MM.1S (cell line): ENCODE data around the gene ZNF526.
A peak's percentile ranks its signal among the peaks of the same experiment; 100 is the strongest.
"Not testable (repeated sequence)": the region's sequence is repeated elsewhere in the genome, so short reads cannot be mapped to it uniquely, and the experiment has no call there.

Experiments used
- DNase-seq: peaks from one replicate; pipeline ENCODE4 v3.0.0-alpha.2; 2015
- H2AFZ ChIP-seq: fragments of 300-600 bp; sonication (generic); 2 replicates; pipeline ENCODE4 v1.6.0; 2016; ENCODE audit warnings: antibody characterized with exemption, low read length
- H3F3A ChIP-seq: fragments of 300-600 bp; sonication (generic); 2 replicates; pipeline ENCODE4 v1.6.1; 2016; ENCODE audit warnings: mild to moderate bottlenecking, antibody characterized with exemption, low read length, moderate library complexity, mixed read lengths; ENCODE audit not compliant: insufficient read depth
- H3K27ac ChIP-seq: fragments of 300-600 bp; sonication (generic); 2 replicates; pipeline ENCODE4 v1.5.1; 2016; ENCODE audit warnings: mild to moderate bottlenecking, low read length
- H3K27me3 ChIP-seq: fragments of 300-600 bp; sonication (generic); replicated peaks from 2 replicates; pipeline ENCODE4 v1.6.0; 2016; ENCODE audit warnings: low read length; ENCODE audit not compliant: insufficient read depth
- H3K36me3 ChIP-seq: fragments of 300-600 bp; sonication (generic); replicated peaks from 2 replicates; pipeline ENCODE4 v1.6.1; 2016; ENCODE audit warnings: mild to moderate bottlenecking, low read length, mixed read lengths; ENCODE audit not compliant: insufficient read depth
- H3K4me1 ChIP-seq: fragments of 300-600 bp; sonication (generic); 2 replicates; pipeline ENCODE4 v1.6.1; 2016; ENCODE audit warnings: low read length, mixed read lengths
- H3K4me2 ChIP-seq: fragments of 300-600 bp; sonication (generic); 2 replicates; pipeline ENCODE4 v1.6.0; 2016; ENCODE audit warnings: low read depth, low read length
- H3K4me3 ChIP-seq: fragments of 300-600 bp; sonication (generic); 2 replicates; pipeline ENCODE4 v1.5.1; 2016; ENCODE audit warnings: low read length, mixed read lengths
- H3K79me2 ChIP-seq: fragments of 300-600 bp; sonication (generic); 2 replicates; pipeline ENCODE4 v1.6.1; 2016; ENCODE audit warnings: mixed run types, low read length, mixed read lengths
- H3K9ac ChIP-seq: fragments of 300-600 bp; sonication (generic); 2 replicates; pipeline ENCODE4 v1.6.1; 2016; ENCODE audit warnings: low read length, mixed read lengths
- H3K9me2 ChIP-seq: fragments of 300-600 bp; sonication (generic); replicated peaks from 2 replicates; pipeline ENCODE4 v1.6.1; 2016; ENCODE audit warnings: mild to moderate bottlenecking, low read length, mixed read lengths; ENCODE audit not compliant: insufficient read depth
- H3K9me3 ChIP-seq: fragments of 300-600 bp; sonication (generic); replicated peaks from 2 replicates; pipeline ENCODE4 v1.6.1; 2016; ENCODE audit warnings: mild to moderate bottlenecking, low read length, mixed read lengths; ENCODE audit not compliant: insufficient read depth
- H4K20me1 ChIP-seq: fragments of 300-600 bp; sonication (generic); 2 replicates; pipeline ENCODE4 v1.6.1; 2016; ENCODE audit warnings: mild to moderate bottlenecking, low read length, moderate library complexity, mixed read lengths; ENCODE audit not compliant: insufficient read depth
- EZH2 ChIP-seq: fragments of 300-600 bp; sonication (generic); optimal IDR thresholded peaks from 2 replicates; pipeline ENCODE3; 2017; ENCODE audit warnings: low read depth, mild to moderate bottlenecking, antibody characterized with exemption, low read length, mixed read lengths
- EZH2phosphoT487 ChIP-seq: fragments of 300-600 bp; sonication (generic); IDR thresholded peaks from 2 replicates; pipeline ENCODE4 v1.6.1; 2018; ENCODE audit warnings: antibody characterized with exemption, low read length
- TF ChIP-seq, protein P1 (sequence below): fragments of 300-600 bp; sonication (generic); IDR thresholded peaks from 2 replicates; pipeline ENCODE4 v1.5.1; 2016; ENCODE audit warnings: antibody characterized with exemption, low read length, mixed read lengths

The ZNF526 gene

DNA sequence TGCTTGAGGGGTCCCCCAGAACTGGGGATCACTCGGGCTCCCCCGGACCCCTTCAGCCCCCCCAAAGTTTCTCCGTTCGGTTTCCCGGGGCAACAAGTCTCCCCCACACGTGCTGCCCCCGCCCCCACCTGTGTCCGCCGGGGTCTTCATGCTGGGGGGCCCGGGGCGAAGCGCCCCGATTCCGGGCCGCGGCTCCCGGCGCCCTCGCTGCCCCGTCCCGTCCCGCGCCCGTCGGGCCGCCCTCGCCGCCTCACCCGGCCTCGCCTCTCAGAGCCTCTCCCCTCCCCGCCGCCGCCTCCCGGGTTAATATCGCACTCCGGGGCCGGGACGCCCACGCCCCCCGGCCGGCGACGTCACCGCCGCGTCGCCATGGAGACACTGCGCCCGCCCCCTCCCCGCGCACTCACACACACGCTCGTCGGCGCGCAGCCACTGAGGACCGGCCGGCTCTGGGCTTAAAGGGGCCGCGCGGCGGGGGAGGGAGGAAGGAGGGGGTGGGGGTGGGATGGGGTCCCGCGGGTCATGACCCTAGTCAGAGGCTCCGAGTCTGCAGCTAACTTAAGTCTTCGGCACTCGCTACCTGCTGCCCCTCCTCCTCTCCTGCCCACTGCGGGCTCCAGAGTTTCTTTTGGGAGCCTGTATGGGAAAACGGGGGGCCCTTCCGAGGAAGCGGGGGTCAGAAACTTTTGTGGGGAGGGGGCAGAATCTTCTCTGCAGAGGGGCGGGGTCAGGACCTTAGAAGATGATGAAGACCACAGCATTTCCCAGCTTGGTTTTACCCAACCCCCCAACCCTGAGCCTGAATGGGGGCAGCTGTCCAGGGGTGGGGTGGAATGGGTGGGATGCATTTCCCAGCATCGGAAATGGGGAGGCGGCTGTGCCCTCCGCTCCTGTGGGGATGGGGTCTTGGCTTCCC lies 35.0 kb downstream of the ZNF526 start, which contains the start of gene ERF:
ERF (minus strand) TSS at position 279 of the 916 bp plus-strand sequence; CDS start at position 150, 129 bp downstream.
- H3K4me3 ChIP-seq: peak within 1 kb of the TSS; percentile 98
- DNase-seq: peak; percentile 91
- H3K9ac ChIP-seq: peak within 1 kb of the TSS; percentile 96
- H3K4me1 ChIP-seq: 0 out of 2 replicates have a peak, but pooled peaks cover 8% of the 10 kb centered on the region
- H4K20me1 ChIP-seq: no peaks in the 10 kb centered on the region
- peak within 1 kb of the TSS; percentile 92 for H2AFZ ChIP-seq
- no peaks in the 10 kb centered on the region for H3K9me2 ChIP-seq
- TF ChIP-seq, protein P1, sequence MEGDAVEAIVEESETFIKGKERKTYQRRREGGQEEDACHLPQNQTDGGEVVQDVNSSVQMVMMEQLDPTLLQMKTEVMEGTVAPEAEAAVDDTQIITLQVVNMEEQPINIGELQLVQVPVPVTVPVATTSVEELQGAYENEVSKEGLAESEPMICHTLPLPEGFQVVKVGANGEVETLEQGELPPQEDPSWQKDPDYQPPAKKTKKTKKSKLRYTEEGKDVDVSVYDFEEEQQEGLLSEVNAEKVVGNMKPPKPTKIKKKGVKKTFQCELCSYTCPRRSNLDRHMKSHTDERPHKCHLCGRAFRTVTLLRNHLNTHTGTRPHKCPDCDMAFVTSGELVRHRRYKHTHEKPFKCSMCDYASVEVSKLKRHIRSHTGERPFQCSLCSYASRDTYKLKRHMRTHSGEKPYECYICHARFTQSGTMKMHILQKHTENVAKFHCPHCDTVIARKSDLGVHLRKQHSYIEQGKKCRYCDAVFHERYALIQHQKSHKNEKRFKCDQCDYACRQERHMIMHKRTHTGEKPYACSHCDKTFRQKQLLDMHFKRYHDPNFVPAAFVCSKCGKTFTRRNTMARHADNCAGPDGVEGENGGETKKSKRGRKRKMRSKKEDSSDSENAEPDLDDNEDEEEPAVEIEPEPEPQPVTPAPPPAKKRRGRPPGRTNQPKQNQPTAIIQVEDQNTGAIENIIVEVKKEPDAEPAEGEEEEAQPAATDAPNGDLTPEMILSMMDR: no peak
- TF ChIP-seq EZH2: no peak
- no peak for TF ChIP-seq EZH2phosphoT487
- H3K27ac ChIP-seq: peak within 1 kb of the TSS; percentile 80
- H3K79me2 ChIP-seq: peaks cover 29% of the 10 kb centered on the region
- no peaks in the 10 kb centered on the region; the same call in 1 of the 2 replicates for H3F3A ChIP-seq
- peaks cover 13% of the 10 kb centered on the region for H3K27me3 ChIP-seq
- H3K9me3 ChIP-seq: no peaks in the 10 kb centered on the region
- no peaks in the 10 kb centered on the region for H3K36me3 ChIP-seq
- peak within 1 kb of the TSS; percentile 100 for H3K4me2 ChIP-seq

DNA sequence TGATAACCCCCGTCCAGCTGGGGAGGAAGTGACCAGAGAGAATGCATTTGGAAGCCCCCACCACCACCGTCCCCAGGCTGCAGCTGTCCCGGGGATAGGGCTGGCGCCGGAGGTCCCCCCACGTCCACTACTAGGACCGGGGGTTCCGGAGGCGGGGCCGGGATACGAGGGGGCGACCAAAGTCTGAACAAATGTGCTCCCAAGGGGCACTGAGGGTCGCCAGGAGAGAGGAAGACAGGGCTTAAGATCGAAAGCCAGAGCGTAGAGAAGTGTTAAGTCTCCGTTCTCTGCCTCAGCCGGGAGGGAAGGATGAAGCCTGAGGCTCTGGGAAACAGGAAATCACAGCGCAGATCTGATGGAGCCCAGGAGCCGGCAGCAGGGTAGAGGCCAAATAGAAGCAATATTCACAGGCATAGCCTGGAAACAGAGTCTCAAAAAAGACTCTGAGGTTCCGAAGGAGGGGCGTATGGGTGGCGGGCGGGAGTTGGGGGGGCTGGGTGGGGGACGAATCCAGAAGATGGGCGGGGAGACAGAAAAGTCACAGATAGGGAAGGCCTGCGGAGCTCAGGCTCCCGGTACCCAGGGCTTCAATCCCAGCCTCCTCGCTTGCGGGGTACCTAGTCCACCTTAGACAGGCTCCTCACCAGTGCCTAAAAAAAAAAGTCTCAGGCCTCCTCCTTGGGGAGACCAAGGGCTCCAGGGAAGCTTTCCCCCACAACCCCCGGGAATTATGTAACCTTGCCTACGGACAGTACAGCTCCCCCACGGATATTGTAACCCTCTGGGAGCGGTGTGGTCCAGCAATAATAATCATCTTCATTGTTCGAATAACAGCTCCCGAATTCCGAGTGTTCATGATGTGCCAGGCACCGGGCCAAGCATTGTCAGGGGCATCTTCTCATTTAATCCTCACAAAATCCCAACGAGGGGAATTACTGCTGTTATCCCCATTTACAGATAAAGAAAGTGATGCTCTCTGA lies 35.9 kb downstream of the ZNF526 start:
- H3K4me2 ChIP-seq: peak overlapping the region; percentile 100
- no peaks in the 10 kb centered on the region for H4K20me1 ChIP-seq
- H3K4me3 ChIP-seq: peak overlapping the region; percentile 76
- H3K4me1 ChIP-seq: 0 out of 2 replicates have a peak, but pooled peaks cover 8% of the 10 kb centered on the region
- H3K9ac ChIP-seq: peak overlapping the region; percentile 61; the same call in 1 of the 2 replicates
- TF ChIP-seq EZH2: no peak
- TF ChIP-seq, protein P1: no peak
- no peak for TF ChIP-seq EZH2phosphoT487
- no peaks in the 10 kb centered on the region for H3K9me3 ChIP-seq
- H3K27me3 ChIP-seq: peaks cover 13% of the 10 kb centered on the region
- H2AFZ ChIP-seq: peak overlapping the region; percentile 91
- no peaks in the 10 kb centered on the region; the same call in 1 of the 2 replicates for H3F3A ChIP-seq
- DNase-seq: peak; percentile 5
- peaks cover 26% of the 10 kb centered on the region for H3K79me2 ChIP-seq
- H3K36me3 ChIP-seq: no peaks in the 10 kb centered on the region
- H3K9me2 ChIP-seq: no peaks in the 10 kb centered on the region
- no peak overlapping the region for H3K27ac ChIP-seq

DNA sequence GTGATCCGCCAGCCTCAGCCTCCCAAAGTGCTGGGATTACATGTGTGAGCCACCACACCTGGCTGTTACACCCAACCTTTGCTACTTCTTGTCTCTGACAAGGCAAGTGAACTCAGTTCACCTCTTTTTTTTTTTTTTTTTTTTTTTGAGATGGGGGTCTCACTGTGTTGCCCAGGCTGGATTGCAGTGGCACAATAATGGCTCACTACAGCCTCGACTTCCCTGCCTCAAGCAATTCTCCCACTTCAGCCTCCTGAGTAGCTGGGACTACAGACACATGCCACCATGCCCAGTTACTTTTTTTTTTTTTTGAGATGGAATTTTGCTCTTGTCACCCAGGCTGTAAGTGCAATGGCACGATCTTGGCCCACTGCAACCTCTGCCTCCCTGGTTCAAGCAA lies 37.7 kb downstream of the ZNF526 start:
- H3K9ac ChIP-seq, H3K36me3 ChIP-seq, H3K9me2 ChIP-seq, H3F3A ChIP-seq, H2AFZ ChIP-seq, H4K20me1 ChIP-seq, H3K27ac ChIP-seq, H3K4me2 ChIP-seq, H3K4me3 ChIP-seq, H3K9me3 ChIP-seq, H3K4me1 ChIP-seq: not testable (repeated sequence)
- peaks cover 18% of the 10 kb centered on the region for H3K27me3 ChIP-seq
- peaks cover 14% of the 10 kb centered on the region for H3K79me2 ChIP-seq
- DNase-seq: peak; percentile 3
